Stimulated activated memory B cell treated with anti-CD40 and anti-IgM and Interleukin-4, amounts not matched to agents 10 μg/mL and 1 μg/mL and 100 μg/mL, for 72 hours (primary cell): ENCODE data around the gene MEA1.

Experiments
- ATAC-seq: fragments of 150-1000 bp; cut with Tn5 transposase; 2 replicates; pipeline ENCODE4 v1.10.0; 2021
- H3K27ac Mint-ChIP-seq: one replicate; pipeline ENCODE4 v1.8.0; 2022; ENCODE audit warnings: mild to moderate bottlenecking, mixed read lengths
- H3K27me3 Mint-ChIP-seq: one replicate; pipeline ENCODE4 v1.8.0; 2022; ENCODE audit warnings: mixed read lengths
- H3K36me3 Mint-ChIP-seq: one replicate; pipeline ENCODE4 v1.8.0; 2022; ENCODE audit warnings: mixed read lengths
- H3K4me1 Mint-ChIP-seq: one replicate; pipeline ENCODE4 v1.8.0; 2022; ENCODE audit warnings: mixed read lengths
- H3K4me3 Mint-ChIP-seq: one replicate; pipeline ENCODE4 v1.8.0; 2022; ENCODE audit warnings: mild to moderate bottlenecking, moderate library complexity, mixed read lengths
- H3K9me3 Mint-ChIP-seq: one replicate; pipeline ENCODE4 v1.8.0; 2022; ENCODE audit warnings: mixed read lengths

Gene MEA1

GRCh38 chr6:42974919-42975505 lies 38.7 kb downstream of the MEA1 start:
- Mint-ChIP-seq H3K36me3 (peaks cover 18% of the 10 kb centered on the region), H3K4me1 (peaks cover 49% of the 10 kb centered on the region), H3K9me3 (no peaks in the 10 kb centered on the region), H3K4me3 (no peak overlapping the region), H3K27me3 (no peaks in the 10 kb centered on the region), H3K27ac (peak overlapping the region; percentile 19)
- no peak for ATAC-seq

GRCh38 chr6:42973926-42974325 lies 39.8 kb downstream of the MEA1 start:
- no peak for ATAC-seq
- H3K4me1 Mint-ChIP-seq = peaks cover 38% of the 10 kb centered on the region
- H3K36me3 Mint-ChIP-seq = peaks cover 22% of the 10 kb centered on the region
- no peak overlapping the region for H3K27ac Mint-ChIP-seq
- no peak overlapping the region for H3K4me3 Mint-ChIP-seq
- H3K27me3 Mint-ChIP-seq = no peaks in the 10 kb centered on the region
- no peaks in the 10 kb centered on the region for H3K9me3 Mint-ChIP-seq

- ATAC-seq = no peak
- Mint-ChIP-seq H3K4me1 (peaks cover 24% of the 10 kb centered on the region), H3K36me3 (peaks cover 38% of the 10 kb centered on the region), H3K27me3 (no peaks in the 10 kb centered on the region), H3K9me3 (no peaks in the 10 kb centered on the region), H3K4me3 (no peak overlapping the region), H3K27ac (no peak overlapping the region)
These were observed 41.9 kb downstream of the MEA1 start for GRCh38 chr6:42971746-42972327.

GRCh38 chr6:42970871-42971612 lies 42.7 kb downstream of the MEA1 start:
- H3K9me3 Mint-ChIP-seq = no peaks in the 10 kb centered on the region
- H3K27me3 Mint-ChIP-seq = no peaks in the 10 kb centered on the region
- peaks cover 16% of the 10 kb centered on the region for H3K4me1 Mint-ChIP-seq
- H3K36me3 Mint-ChIP-seq = peaks cover 44% of the 10 kb centered on the region
- H3K27ac Mint-ChIP-seq = no peak overlapping the region
- no peak for ATAC-seq
- H3K4me3 Mint-ChIP-seq = no peak overlapping the region

GRCh38 chr6:42969934-42970333 lies 43.8 kb downstream of the MEA1 start:
- Mint-ChIP-seq H3K27ac (no peak overlapping the region), H3K9me3 (no peaks in the 10 kb centered on the region)
- ATAC-seq = no peak

GRCh38 chr6:42969431-42969830 lies 44.3 kb downstream of the MEA1 start:
- no peaks in the 10 kb centered on the region for H3K9me3 Mint-ChIP-seq
- peaks cover 58% of the 10 kb centered on the region for H3K36me3 Mint-ChIP-seq
- H3K27me3 Mint-ChIP-seq = no peaks in the 10 kb centered on the region
- H3K4me3 Mint-ChIP-seq = no peak overlapping the region
- H3K4me1 Mint-ChIP-seq = peaks cover 9% of the 10 kb centered on the region
- no peak for ATAC-seq
- H3K27ac Mint-ChIP-seq = no peak overlapping the region

More at GRCh38 chr6:42969934-42970333, 43.8 kb downstream of the MEA1 start:
- H3K27me3 Mint-ChIP-seq = no peaks in the 10 kb centered on the region
- peaks cover 53% of the 10 kb centered on the region for H3K36me3 Mint-ChIP-seq
- no peak overlapping the region for H3K4me3 Mint-ChIP-seq
- peaks cover 11% of the 10 kb centered on the region for H3K4me1 Mint-ChIP-seq

GRCh38 chr6:42968783-42969182 lies 45.0 kb downstream of the MEA1 start:
- no peaks in the 10 kb centered on the region for H3K9me3 Mint-ChIP-seq
- H3K27me3 Mint-ChIP-seq = no peaks in the 10 kb centered on the region
- H3K27ac Mint-ChIP-seq = no peak overlapping the region
- peaks cover 59% of the 10 kb centered on the region for H3K36me3 Mint-ChIP-seq
- no peak overlapping the region for H3K4me3 Mint-ChIP-seq
- ATAC-seq = no peak
- peaks cover 9% of the 10 kb centered on the region for H3K4me1 Mint-ChIP-seq

- no peak for ATAC-seq
- H3K36me3 Mint-ChIP-seq = peaks cover 60% of the 10 kb centered on the region
- no peaks in the 10 kb centered on the region for H3K9me3 Mint-ChIP-seq
- H3K4me1 Mint-ChIP-seq = peaks cover 9% of the 10 kb centered on the region
- no peaks in the 10 kb centered on the region for H3K27me3 Mint-ChIP-seq
- no peak overlapping the region for H3K27ac Mint-ChIP-seq
- H3K4me3 Mint-ChIP-seq = no peak overlapping the region
These were observed 45.5 kb downstream of the MEA1 start for GRCh38 chr6:42968126-42968701.

GRCh38 chr6:42967228-42967627 lies 46.5 kb downstream of the MEA1 start:
- ATAC-seq = no peak
- Mint-ChIP-seq H3K36me3 (peaks cover 66% of the 10 kb centered on the region), H3K9me3 (no peaks in the 10 kb centered on the region), H3K4me1 (peaks cover 9% of the 10 kb centered on the region), H3K27ac (no peak overlapping the region), H3K4me3 (no peak overlapping the region), H3K27me3 (no peaks in the 10 kb centered on the region)

- no peaks in the 10 kb centered on the region for H3K9me3 Mint-ChIP-seq
- peaks cover 70% of the 10 kb centered on the region for H3K36me3 Mint-ChIP-seq
- no peak overlapping the region for H3K4me3 Mint-ChIP-seq
- H3K27me3 Mint-ChIP-seq = no peaks in the 10 kb centered on the region
- no peak for ATAC-seq
- H3K4me1 Mint-ChIP-seq = peaks cover 6% of the 10 kb centered on the region
- no peak overlapping the region for H3K27ac Mint-ChIP-seq
These were observed 47.2 kb downstream of the MEA1 start for GRCh38 chr6:42966571-42966970.

GRCh38 chr6:42963855-42964605 lies 49.7 kb downstream of the MEA1 start:
- no peaks in the 10 kb centered on the region for H3K27me3 Mint-ChIP-seq
- H3K4me1 Mint-ChIP-seq = peaks cover 22% of the 10 kb centered on the region
- no peak overlapping the region for H3K27ac Mint-ChIP-seq
- H3K4me3 Mint-ChIP-seq = no peak overlapping the region
- H3K9me3 Mint-ChIP-seq = no peaks in the 10 kb centered on the region
- ATAC-seq = peak; percentile 58
- H3K36me3 Mint-ChIP-seq = peaks cover 62% of the 10 kb centered on the region

GRCh38 chr6:42963179-42963854 lies 50.4 kb downstream of the MEA1 start:
- H3K27me3 Mint-ChIP-seq = no peaks in the 10 kb centered on the region
- peaks cover 55% of the 10 kb centered on the region for H3K36me3 Mint-ChIP-seq
- H3K4me3 Mint-ChIP-seq = no peak overlapping the region
- no peak for ATAC-seq
- H3K4me1 Mint-ChIP-seq = peaks cover 22% of the 10 kb centered on the region
- no peak overlapping the region for H3K27ac Mint-ChIP-seq
- H3K9me3 Mint-ChIP-seq = no peaks in the 10 kb centered on the region

GRCh38 chr6:42962502-42963178 lies 51.1 kb downstream of the MEA1 start:
- Mint-ChIP-seq H3K27me3 (no peaks in the 10 kb centered on the region), H3K4me1 (peaks cover 22% of the 10 kb centered on the region), H3K9me3 (no peaks in the 10 kb centered on the region), H3K36me3 (peaks cover 48% of the 10 kb centered on the region), H3K4me3 (no peak overlapping the region), H3K27ac (no peak overlapping the region)
- no peak for ATAC-seq

GRCh38 chr6:42962096-42962495 lies 51.6 kb downstream of the MEA1 start:
- Mint-ChIP-seq H3K4me1 (peaks cover 22% of the 10 kb centered on the region), H3K27me3 (no peaks in the 10 kb centered on the region), H3K36me3 (peaks cover 42% of the 10 kb centered on the region), H3K9me3 (no peaks in the 10 kb centered on the region), H3K4me3 (no peak overlapping the region), H3K27ac (no peak overlapping the region)
- ATAC-seq = no peak
